Left lung (tissue), 10 donors: Measurements from ENCODE around the gene NBEAL1. TPM values are rescaled to one million over a fixed set of nuclear protein-coding genes. Genes with fewer than 3 reads are reported as not detected.
"Not testable (repeated sequence)": the region's sequence is repeated elsewhere in the genome, so short reads cannot be mapped to it uniquely, and the experiment has no call there.

ENCODE experiments used
- ATAC-seq: fragments of 200-7000 bp; cut with Tn5 transposase; one replicate; pipeline ENCODE4 v1.9.1; 2020; ENCODE audit warnings: moderate library complexity
- DNase-seq, 4 donors: peaks; one replicate each; pipeline ENCODE4 v3.0.0-alpha.2; 2013 to 2020
- H3K27ac ChIP-seq, 2 donors: fragments of 200-600 bp; sonication (generic) in 1 of 2; one replicate each; pipeline versions ENCODE4 v1.5.0 to v1.8.0; 2020 to 2021
- H3K27me3 ChIP-seq, 2 donors: fragments of 200-600 bp; sonication (generic) in 1 of 2; one replicate each; pipeline versions ENCODE4 v1.5.0 to v1.8.0; 2020 to 2021
- H3K36me3 ChIP-seq, 2 donors: fragments of 200-600 bp; sonication (generic) in 1 of 2; one replicate each; pipeline versions ENCODE4 v1.5.0 to v1.8.0; 2020 to 2021
- H3K4me1 ChIP-seq, 2 donors: fragments of 200-600 bp; one replicate each; pipeline ENCODE4 v1.8.0; 2021
- H3K4me3 ChIP-seq, 2 donors: fragments of 200-600 bp; sonication (generic) in 1 of 2; one replicate each; pipeline versions ENCODE4 v1.5.0 to v1.8.0; 2020 to 2021; ENCODE audit warnings: mild to moderate bottlenecking in 1 of 2
- H3K9me3 ChIP-seq, 2 donors: fragments of 200-600 bp; sonication (generic) in 1 of 2; one replicate each; pipeline versions ENCODE4 v1.5.0 to v1.8.0; 2020 to 2021
- intact Hi-C, 2 donors: fragments of 100-400 bp; cut with DNase I; formaldehyde crosslinking; loops; one replicate each; pipeline versions ENCODE4 v1.11.2 to v1.14.2; 2022
- polyA plus RNA-seq, 6 donors: library from polyadenylated mRNA; unstranded; fragments of 120-200 nt; gene quantifications; one replicate each; pipeline ENCODE4 v1.2.1, GENCODE V29; 2013; ENCODE audit not compliant: insufficient read length in 6 of 6
- total RNA-seq, 2 donors: library from RNA; stranded (reverse); fragmentation: NEBNext Ultra II Directional; extraction: Animal tissue kit (Norgen Biotek cat#: 25700); gene quantifications; one replicate each; pipeline ENCODE4 v1.2.1, GENCODE V29; 2021
- TF ChIP-seq, protein P1 (sequence below), 2 donors: fragments of 200-600 bp; sonication (generic) in 1 of 2; IDR thresholded peaks; one replicate each; pipeline versions ENCODE4 v1.5.0 to v1.8.0; 2021; ENCODE audit warnings: antibody characterized with exemption in 2 of 2
- donor health status: DM: no; HTN: yes; CAD: no.
- donor health status: DM: no; HTN: no; CAD: no.

NBEAL1 gene
- total and polyA plus RNA-seq, 8 donors = 11.4 to 72.2 (median 19.6) TPM

DNA sequence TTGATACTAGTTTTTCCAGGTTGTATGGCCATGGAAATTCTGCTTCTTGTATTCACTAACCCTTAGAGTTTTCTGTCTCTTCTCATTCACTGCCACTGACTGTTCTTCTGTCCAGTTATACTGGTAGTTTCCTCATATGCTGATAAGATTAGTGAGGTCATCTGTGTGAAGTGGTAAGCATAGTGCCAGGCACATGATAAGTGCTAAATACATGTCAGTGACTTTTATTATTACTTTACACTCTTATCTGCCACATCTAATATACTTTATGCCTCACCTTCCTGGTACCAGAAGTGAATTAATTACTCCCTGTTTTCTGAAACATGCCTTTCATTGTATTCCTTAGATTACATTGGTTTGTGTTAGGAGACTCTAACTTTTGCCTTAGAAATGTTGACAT lies 91.3 kb downstream of the NBEAL1 start:
- peak; percentile 81 for ATAC-seq
- TF ChIP-seq, protein P1, sequence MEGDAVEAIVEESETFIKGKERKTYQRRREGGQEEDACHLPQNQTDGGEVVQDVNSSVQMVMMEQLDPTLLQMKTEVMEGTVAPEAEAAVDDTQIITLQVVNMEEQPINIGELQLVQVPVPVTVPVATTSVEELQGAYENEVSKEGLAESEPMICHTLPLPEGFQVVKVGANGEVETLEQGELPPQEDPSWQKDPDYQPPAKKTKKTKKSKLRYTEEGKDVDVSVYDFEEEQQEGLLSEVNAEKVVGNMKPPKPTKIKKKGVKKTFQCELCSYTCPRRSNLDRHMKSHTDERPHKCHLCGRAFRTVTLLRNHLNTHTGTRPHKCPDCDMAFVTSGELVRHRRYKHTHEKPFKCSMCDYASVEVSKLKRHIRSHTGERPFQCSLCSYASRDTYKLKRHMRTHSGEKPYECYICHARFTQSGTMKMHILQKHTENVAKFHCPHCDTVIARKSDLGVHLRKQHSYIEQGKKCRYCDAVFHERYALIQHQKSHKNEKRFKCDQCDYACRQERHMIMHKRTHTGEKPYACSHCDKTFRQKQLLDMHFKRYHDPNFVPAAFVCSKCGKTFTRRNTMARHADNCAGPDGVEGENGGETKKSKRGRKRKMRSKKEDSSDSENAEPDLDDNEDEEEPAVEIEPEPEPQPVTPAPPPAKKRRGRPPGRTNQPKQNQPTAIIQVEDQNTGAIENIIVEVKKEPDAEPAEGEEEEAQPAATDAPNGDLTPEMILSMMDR (IDR thresholded peaks at IDR 0.05) = no peak
- no peak overlapping the region for H3K27ac ChIP-seq

DNA sequence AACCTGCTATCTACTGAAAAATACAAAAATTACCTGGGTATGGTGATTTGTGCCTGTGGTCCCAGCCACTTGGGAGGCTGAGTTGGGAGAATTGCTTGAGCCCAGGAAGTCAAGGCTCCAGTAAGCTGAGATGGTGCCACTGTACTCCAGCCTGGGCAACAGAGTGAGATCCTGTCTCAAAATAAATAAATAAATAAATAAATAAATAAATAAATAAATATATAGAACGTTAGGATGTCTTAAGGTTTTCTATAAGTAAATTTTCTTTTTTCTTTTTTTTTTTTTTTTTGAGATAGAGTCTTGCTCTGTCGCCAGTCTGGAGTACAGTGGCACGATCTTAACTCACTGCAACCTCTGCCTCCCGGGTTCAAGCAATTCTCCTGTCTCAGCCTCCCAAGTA lies 95.8 kb downstream of the NBEAL1 start:
- ATAC-seq, H3K27ac ChIP-seq, H3K27me3 ChIP-seq, H3K9me3 ChIP-seq, DNase-seq, intact Hi-C loops, H3K4me3 ChIP-seq, H3K4me1 ChIP-seq: not testable (repeated sequence)
- H3K36me3 ChIP-seq = peaks cover 0 to 69% of the 10 kb centered on the region in 2 donors

More for the DNA sequence above, 91.3 kb downstream of the NBEAL1 start:
- H3K36me3 ChIP-seq = peaks cover 0 to 58% of the 10 kb centered on the region in 2 donors
- no peak for DNase-seq
- intact Hi-C loops = no loop called here
- no peak overlapping the region for H3K4me3 ChIP-seq
- H3K27me3 ChIP-seq = no peaks in the 10 kb centered on the region
- no peaks in the 10 kb centered on the region for H3K4me1 ChIP-seq
- H3K9me3 ChIP-seq = peaks cover 0 to 14% of the 10 kb centered on the region in 2 donors

DNA sequence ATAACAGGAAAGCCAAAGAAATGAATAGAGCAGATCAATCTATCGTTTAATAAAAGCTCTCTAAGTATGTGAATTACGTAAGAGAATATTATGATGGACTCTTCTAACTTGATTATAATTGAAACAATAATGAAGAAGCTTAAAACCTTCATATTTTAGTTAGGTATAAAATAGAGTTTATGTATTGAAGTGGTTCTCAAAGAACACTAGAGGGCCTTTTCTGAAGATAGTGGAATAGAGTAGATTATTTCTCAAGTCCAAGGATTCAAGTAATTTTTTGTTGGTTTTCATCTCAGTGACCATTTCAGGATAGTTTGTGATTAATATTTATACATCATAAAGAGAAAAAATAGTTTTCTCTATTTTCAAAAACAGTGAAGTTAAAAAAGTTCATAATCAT lies 97.7 kb downstream of the NBEAL1 start:
- no peaks in the 10 kb centered on the region for H3K9me3 ChIP-seq
- ATAC-seq (no peak), DNase-seq (no peak)
- TF ChIP-seq, protein P1 (IDR thresholded peaks at IDR 0.05) = no peak
- no peak overlapping the region for H3K4me3 ChIP-seq
- H3K36me3 ChIP-seq = peaks cover 0 to 86% of the 10 kb centered on the region in 2 donors
- no peaks in the 10 kb centered on the region for H3K27me3 ChIP-seq
- intact Hi-C loops = no loop called here
- H3K4me1 ChIP-seq = no peaks in the 10 kb centered on the region
- no peak overlapping the region for H3K27ac ChIP-seq

DNA sequence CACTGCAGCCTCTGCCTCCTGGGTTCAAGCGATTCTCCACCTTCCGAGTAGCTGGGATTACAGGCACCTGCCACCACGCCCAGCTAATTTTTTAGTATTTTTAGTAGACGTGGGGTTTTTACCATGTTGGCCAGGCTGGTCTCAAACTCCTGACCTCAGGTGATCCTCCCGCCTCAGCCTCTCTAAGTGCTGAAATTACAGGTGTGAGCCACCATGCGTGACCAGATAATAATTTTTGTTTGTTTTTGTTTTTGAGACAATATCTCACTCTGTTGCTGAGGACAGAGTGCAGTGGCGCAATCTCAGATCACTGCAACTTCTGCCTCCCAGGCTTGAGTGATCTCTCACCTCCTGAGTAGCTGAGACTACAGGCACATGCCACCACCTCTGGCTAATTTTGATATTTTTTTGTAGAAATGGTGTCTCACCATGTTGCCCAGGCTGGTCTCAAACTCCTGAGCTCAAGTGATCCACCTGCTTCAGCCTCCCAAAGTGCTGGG lies 100.6 kb downstream of the NBEAL1 start:
- ATAC-seq, H3K4me1 ChIP-seq, H3K27me3 ChIP-seq, H3K9me3 ChIP-seq, H3K27ac ChIP-seq, H3K4me3 ChIP-seq, DNase-seq, intact Hi-C loops: not testable (repeated sequence)
- H3K36me3 ChIP-seq = peaks cover 0 to 66% of the 10 kb centered on the region in 2 donors

DNA sequence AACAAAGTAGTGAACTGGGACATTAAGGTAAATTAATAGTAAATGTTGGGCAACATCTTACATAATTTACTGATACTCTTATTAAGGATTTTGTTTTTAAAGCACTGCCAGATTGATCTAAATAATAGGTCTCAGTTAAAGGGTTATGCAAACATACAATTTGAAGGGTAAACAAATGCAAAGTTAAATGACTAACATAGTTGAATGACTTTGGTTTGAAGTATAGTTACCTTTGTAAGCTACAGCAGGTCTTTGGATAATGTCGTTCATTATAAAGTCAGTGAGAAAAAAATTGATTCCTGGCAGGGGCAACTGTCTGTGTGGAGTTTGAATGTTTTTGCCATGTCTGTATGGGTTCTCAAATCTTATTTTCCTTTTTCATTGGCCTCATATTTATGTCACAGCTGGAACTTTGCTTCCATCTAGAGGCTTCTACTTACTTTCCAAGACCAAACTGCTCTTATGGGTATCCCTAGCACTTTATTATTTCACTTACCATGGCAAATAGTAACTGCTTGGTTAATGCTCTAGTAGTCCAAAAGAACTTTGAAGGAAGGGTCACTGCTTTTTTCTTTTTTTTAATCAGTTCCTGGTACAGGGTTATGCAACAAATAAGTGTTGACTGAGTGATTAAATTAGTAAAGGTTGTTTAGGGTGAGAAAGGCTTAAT lies 107.8 kb downstream of the NBEAL1 start:
- peak; percentile 83 for ATAC-seq
- Histone ChIP-seq H3K9me3 (no peaks in the 10 kb centered on the region), H3K4me3 (no peak overlapping the region), H3K36me3 (peaks cover 0 to 20% of the 10 kb centered on the region in 2 donors), H3K27me3 (no peaks in the 10 kb centered on the region), H3K4me1 (no peaks in the 10 kb centered on the region), H3K27ac (peak overlapping the region in 1 of 2 donors; percentile 9)
- DNase-seq = peak in 2 of 4 donors; percentile 14 to 34
- intact Hi-C loops = no loop called here
- TF ChIP-seq, protein P1 (IDR thresholded peaks at IDR 0.05) = no peak

DNA sequence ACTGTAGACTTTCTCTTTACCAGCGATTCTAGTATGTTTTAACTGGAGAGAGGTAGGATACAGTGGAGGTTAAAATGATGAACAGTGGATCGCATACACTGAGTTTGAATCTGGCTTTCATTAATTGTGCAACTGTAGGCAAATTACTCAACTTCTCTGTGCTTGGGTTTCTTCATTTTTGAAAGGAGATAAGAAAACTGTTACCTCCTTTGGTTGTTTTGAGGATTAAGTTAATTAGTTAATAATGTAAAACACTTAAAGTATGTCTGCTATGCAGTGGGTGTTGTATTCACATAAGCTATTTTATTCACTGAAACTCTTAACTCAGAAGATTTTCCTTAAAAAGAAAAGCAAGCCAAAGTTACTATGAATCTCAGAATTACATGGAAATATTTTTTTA lies 112.3 kb downstream of the NBEAL1 start:
- Histone ChIP-seq H3K4me1 (no peaks in the 10 kb centered on the region), H3K9me3 (no peaks in the 10 kb centered on the region), H3K27ac (no peak overlapping the region), H3K4me3 (no peak overlapping the region), H3K36me3 (peaks cover 0 to 46% of the 10 kb centered on the region in 2 donors), H3K27me3 (no peaks in the 10 kb centered on the region)
- TF ChIP-seq, protein P1 (IDR thresholded peaks at IDR 0.05) = no peak
- no peak for ATAC-seq
- intact Hi-C loops = no loop called here
- DNase-seq = no peak
